GM18520 (cell line): ENCODE data around the gene LONP2.

Experiments used
- ATAC-seq: cut with Tn5 transposase; IDR thresholded peaks from one replicate; pipeline ENCODE4 v1.9.1; 2021; ENCODE audit not compliant: unreplicated experiment

The LONP2 gene

GRCh38 chr16:48244080-48244862, at the start of gene LONP2:
Gene LONP2 (plus strand): TSS chr16:48244300. CDS start chr16:48244389, 89 bp downstream.
- peak; percentile 89 for ATAC-seq

GRCh38 chr16:48194828-48195556, 49.1 kb upstream of the LONP2 start:
- no peak for ATAC-seq

- ATAC-seq = no peak
Observed at GRCh38 chr16:48197294-48197693, 46.8 kb upstream of the LONP2 start.

GRCh38 chr16:48201515-48202201, 42.4 kb upstream of the LONP2 start:
- no peak for ATAC-seq

- no peak for ATAC-seq
Observed at GRCh38 chr16:48203974-48204824, 39.9 kb upstream of the LONP2 start.

- no peak for ATAC-seq
Observed at GRCh38 chr16:48204825-48205151, 39.3 kb upstream of the LONP2 start.

- no peak for ATAC-seq
Observed at GRCh38 chr16:48206594-48207242, 37.4 kb upstream of the LONP2 start.

- no peak for ATAC-seq
Observed at GRCh38 chr16:48210747-48211146, 33.4 kb upstream of the LONP2 start.

GRCh38 chr16:48212033-48212432, 32.1 kb upstream of the LONP2 start:
- ATAC-seq = no peak

- no peak for ATAC-seq
Observed at GRCh38 chr16:48215738-48216137, 28.4 kb upstream of the LONP2 start.

- ATAC-seq = no peak
Observed at GRCh38 chr16:48217708-48218107, 26.4 kb upstream of the LONP2 start.

GRCh38 chr16:48218473-48218872, 25.6 kb upstream of the LONP2 start:
- no peak for ATAC-seq

- ATAC-seq = no peak
Observed at GRCh38 chr16:48220891-48221290, 23.2 kb upstream of the LONP2 start.

- no peak for ATAC-seq
Observed at GRCh38 chr16:48223490-48223889, 20.6 kb upstream of the LONP2 start.

GRCh38 chr16:48225456-48225855, 18.6 kb upstream of the LONP2 start:
- ATAC-seq = no peak

GRCh38 chr16:48231727-48232492, 12.2 kb upstream of the LONP2 start:
- ATAC-seq = no peak

- no peak for ATAC-seq
Observed at GRCh38 chr16:48232493-48233040, 11.5 kb upstream of the LONP2 start.

GRCh38 chr16:48234630-48235029, 9.5 kb upstream of the LONP2 start:
- ATAC-seq = no peak

- ATAC-seq = no peak
Observed at GRCh38 chr16:48235058-48235555, 9.0 kb upstream of the LONP2 start.
